Liver (tissue), 3 donors: ENCODE results near the gene VAC14.

Experiments
- CTCF ChIP-seq: fragments of 150-350 bp; IDR thresholded peaks from 2 replicates; pipeline ENCODE4 v1.5.1; 2017; ENCODE audit warnings: improper control_type of control experiment, low read depth, low read length; ENCODE audit not compliant: missing input control
- FOXA1 ChIP-seq: IDR thresholded peaks from 2 replicates; pipeline ENCODE4 v1.6.1; 2016; ENCODE audit warnings: antibody characterized with exemption
- HNF4A ChIP-seq, 2 donors: conservative IDR thresholded peaks; 2 replicates each; pipeline ENCODE4 v1.6.1; 2016; ENCODE audit warnings: antibody characterized with exemption in 2 of 2, mild to moderate bottlenecking in 2 of 2
- HNF4G ChIP-seq: IDR thresholded peaks from 2 replicates; pipeline ENCODE4 v1.6.1; 2016; ENCODE audit warnings: antibody characterized with exemption
- JUND ChIP-seq, 2 donors: IDR thresholded peaks; 2 replicates each; pipeline ENCODE4 v1.6.1; 2016; ENCODE audit warnings: antibody characterized with exemption in 2 of 2
- RAD21 ChIP-seq, 2 donors: IDR thresholded peaks; 2 replicates each; pipeline ENCODE4 v1.6.1; 2016; ENCODE audit warnings: antibody characterized with exemption in 2 of 2, mild to moderate bottlenecking in 2 of 2
- REST ChIP-seq: IDR thresholded peaks from 2 replicates; pipeline ENCODE4 v1.6.1; 2016; ENCODE audit warnings: antibody characterized with exemption, mild to moderate bottlenecking
- TAF1 ChIP-seq: conservative IDR thresholded peaks from 2 replicates; pipeline ENCODE4 v1.6.1; 2016; ENCODE audit warnings: antibody characterized with exemption, mild to moderate bottlenecking
- YY1 ChIP-seq: IDR thresholded peaks from 2 replicates; pipeline ENCODE4 v1.6.1; 2016; ENCODE audit warnings: antibody characterized with exemption, mild to moderate bottlenecking
- donor health status: healthy.
- donor health status: healthy.

- TF ChIP-seq CTCF (no peak), YY1 (no peak), REST (no peak), RAD21 (IDR thresholded peaks at IDR 0.05) (no peak), TAF1 (no peak), HNF4A (conservative IDR thresholded peaks at IDR 0.05) (no peak), HNF4G (no peak), JUND (IDR thresholded peaks at IDR 0.05) (no peak), FOXA1 (no peak)
Measured at GRCh38 chr16:70699696-70700095, 101.3 kb downstream of the VAC14 start.
